Measurements from ENCODE around the gene SKIC8.

SKIC8 gene

DNA sequence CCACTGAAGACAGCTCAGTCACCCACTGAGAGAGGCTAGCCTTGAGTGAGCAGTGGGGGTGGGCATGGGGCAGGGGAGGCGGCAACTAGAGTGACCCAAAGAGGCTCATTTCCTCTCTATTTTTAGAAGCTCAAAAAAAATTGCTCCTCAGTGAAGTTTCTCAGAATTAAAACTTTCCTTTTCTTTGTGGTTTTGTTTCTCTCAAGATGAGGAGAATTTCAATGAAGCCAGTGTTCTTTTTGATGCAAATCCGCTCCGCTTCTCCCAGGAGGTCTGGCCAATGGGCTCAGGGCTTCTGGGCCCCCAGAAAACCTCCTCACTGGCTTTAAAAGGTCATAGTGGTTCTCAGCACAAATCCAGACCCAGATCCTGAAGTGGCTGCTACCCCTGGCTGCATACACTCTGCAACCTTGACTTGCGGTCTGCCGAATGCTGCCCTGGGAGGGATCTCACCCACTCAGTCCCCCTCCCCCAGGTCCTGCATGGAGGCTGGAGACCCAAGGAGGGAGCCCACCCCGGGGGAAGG is 64.8 kb downstream of the SKIC8 start, which contains the start of gene ACSBG1:
Gene ACSBG1, minus strand, starts transcription at position 51 of the 526 bp plus-strand sequence. CDS start 64 bp downstream, outside the sequence.
- no peak for TF ChIP-seq EZH2 (optimal IDR thresholded peaks at IDR 0.05; ENCODE audit: low read depth, low read length)
- TF ChIP-seq EZH2phosphoT487 (IDR thresholded peaks at IDR 0.05; ENCODE audit: low read length): no peak
- TF ChIP-seq, protein P1, sequence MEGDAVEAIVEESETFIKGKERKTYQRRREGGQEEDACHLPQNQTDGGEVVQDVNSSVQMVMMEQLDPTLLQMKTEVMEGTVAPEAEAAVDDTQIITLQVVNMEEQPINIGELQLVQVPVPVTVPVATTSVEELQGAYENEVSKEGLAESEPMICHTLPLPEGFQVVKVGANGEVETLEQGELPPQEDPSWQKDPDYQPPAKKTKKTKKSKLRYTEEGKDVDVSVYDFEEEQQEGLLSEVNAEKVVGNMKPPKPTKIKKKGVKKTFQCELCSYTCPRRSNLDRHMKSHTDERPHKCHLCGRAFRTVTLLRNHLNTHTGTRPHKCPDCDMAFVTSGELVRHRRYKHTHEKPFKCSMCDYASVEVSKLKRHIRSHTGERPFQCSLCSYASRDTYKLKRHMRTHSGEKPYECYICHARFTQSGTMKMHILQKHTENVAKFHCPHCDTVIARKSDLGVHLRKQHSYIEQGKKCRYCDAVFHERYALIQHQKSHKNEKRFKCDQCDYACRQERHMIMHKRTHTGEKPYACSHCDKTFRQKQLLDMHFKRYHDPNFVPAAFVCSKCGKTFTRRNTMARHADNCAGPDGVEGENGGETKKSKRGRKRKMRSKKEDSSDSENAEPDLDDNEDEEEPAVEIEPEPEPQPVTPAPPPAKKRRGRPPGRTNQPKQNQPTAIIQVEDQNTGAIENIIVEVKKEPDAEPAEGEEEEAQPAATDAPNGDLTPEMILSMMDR (IDR thresholded peaks at IDR 0.05; ENCODE audit: low read length): no peak
- Histone ChIP-seq H3K9me2 (replicated peaks; ENCODE audit: insufficient read depth, low read length) (no peaks in the 10 kb centered on the region), H3K4me2 (ENCODE audit: low read depth, low read length) (no peak within 1 kb of the TSS), H3K27ac (ENCODE audit: low read length) (no peak within 1 kb of the TSS), H3K9ac (ENCODE audit: low read length) (no peak within 1 kb of the TSS), H3K4me3 (ENCODE audit: low read length) (no peak within 1 kb of the TSS), H3K79me2 (ENCODE audit: low read length) (no peaks in the 10 kb centered on the region), H3K9me3 (replicated peaks; ENCODE audit: insufficient read depth, low read length) (no peaks in the 10 kb centered on the region), H3K4me1 (ENCODE audit: low read length) (peaks cover 3% of the 10 kb centered on the region; the same call in 1 of the 2 replicates), H4K20me1 (ENCODE audit: insufficient read depth, low read length) (no peaks in the 10 kb centered on the region), H3K36me3 (replicated peaks; ENCODE audit: insufficient read depth, low read length) (no peaks in the 10 kb centered on the region), H3K27me3 (replicated peaks; ENCODE audit: insufficient read depth, low read length) (peaks cover 69% of the 10 kb centered on the region), H2AFZ (ENCODE audit: low read length) (no peak within 1 kb of the TSS), H3F3A (ENCODE audit: insufficient read depth, low read length) (no peaks in the 10 kb centered on the region)
- peak; percentile 15 for DNase-seq

DNA sequence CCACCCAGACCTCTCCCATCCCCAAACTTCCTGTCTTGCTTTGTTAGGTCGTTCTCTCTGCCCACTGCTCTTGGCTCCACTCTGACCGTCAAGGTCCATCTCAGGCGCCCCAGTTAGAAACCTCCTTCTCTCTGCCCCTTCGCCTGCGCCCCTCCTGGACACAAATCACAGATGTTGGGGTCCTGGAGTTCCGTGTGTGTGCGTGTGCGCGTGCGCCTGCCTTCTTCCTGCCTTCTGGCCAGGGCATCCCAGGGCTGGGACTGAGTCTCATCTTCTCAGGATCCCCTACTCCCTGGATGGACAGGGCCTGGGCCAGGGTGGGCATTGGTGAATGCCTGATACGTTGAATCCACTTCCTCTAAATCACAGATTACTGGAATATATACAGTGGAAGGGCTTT is 65.9 kb downstream of the SKIC8 start:
- no peak overlapping the region for H3K9ac ChIP-seq (ENCODE audit: low read length)
- no peaks in the 10 kb centered on the region for H3K9me2 ChIP-seq (replicated peaks; ENCODE audit: insufficient read depth, low read length)
- H3K27me3 ChIP-seq (replicated peaks; ENCODE audit: insufficient read depth, low read length): peaks cover 66% of the 10 kb centered on the region
- no peak for DNase-seq
- H3K27ac ChIP-seq (ENCODE audit: low read length): no peak overlapping the region
- no peaks in the 10 kb centered on the region for H3K9me3 ChIP-seq (replicated peaks; ENCODE audit: insufficient read depth, low read length)
- H3K36me3 ChIP-seq (replicated peaks; ENCODE audit: insufficient read depth, low read length): no peaks in the 10 kb centered on the region
- no peaks in the 10 kb centered on the region for H3K79me2 ChIP-seq (ENCODE audit: low read length)
- H3K4me2 ChIP-seq (ENCODE audit: low read depth, low read length): no peak overlapping the region
- TF ChIP-seq EZH2 (optimal IDR thresholded peaks at IDR 0.05; ENCODE audit: low read depth, low read length): no peak
- TF ChIP-seq, protein P1 (IDR thresholded peaks at IDR 0.05; ENCODE audit: low read length): no peak
- TF ChIP-seq EZH2phosphoT487 (IDR thresholded peaks at IDR 0.05; ENCODE audit: low read length): no peak
- no peak overlapping the region for H2AFZ ChIP-seq (ENCODE audit: low read length)
- H3K4me1 ChIP-seq (ENCODE audit: low read length): peaks cover 3% of the 10 kb centered on the region; the same call in 1 of the 2 replicates
- no peaks in the 10 kb centered on the region for H3F3A ChIP-seq (ENCODE audit: insufficient read depth, low read length)
- H4K20me1 ChIP-seq (ENCODE audit: insufficient read depth, low read length): no peaks in the 10 kb centered on the region
- H3K4me3 ChIP-seq (ENCODE audit: low read length): no peak overlapping the region

All from MM.1S (cell line).